ENCODE results near the gene UBAC1. TPM values are rescaled to one million over a fixed set of nuclear protein-coding genes. Genes with fewer than 3 reads are reported as not detected.
A peak's percentile ranks its signal among the peaks of the same experiment; 100 is the strongest.

UBAC1 gene
- total and polyA plus RNA-seq, 2 experiments from 2014 or later = 35.2 to 36.4 TPM

DNA sequence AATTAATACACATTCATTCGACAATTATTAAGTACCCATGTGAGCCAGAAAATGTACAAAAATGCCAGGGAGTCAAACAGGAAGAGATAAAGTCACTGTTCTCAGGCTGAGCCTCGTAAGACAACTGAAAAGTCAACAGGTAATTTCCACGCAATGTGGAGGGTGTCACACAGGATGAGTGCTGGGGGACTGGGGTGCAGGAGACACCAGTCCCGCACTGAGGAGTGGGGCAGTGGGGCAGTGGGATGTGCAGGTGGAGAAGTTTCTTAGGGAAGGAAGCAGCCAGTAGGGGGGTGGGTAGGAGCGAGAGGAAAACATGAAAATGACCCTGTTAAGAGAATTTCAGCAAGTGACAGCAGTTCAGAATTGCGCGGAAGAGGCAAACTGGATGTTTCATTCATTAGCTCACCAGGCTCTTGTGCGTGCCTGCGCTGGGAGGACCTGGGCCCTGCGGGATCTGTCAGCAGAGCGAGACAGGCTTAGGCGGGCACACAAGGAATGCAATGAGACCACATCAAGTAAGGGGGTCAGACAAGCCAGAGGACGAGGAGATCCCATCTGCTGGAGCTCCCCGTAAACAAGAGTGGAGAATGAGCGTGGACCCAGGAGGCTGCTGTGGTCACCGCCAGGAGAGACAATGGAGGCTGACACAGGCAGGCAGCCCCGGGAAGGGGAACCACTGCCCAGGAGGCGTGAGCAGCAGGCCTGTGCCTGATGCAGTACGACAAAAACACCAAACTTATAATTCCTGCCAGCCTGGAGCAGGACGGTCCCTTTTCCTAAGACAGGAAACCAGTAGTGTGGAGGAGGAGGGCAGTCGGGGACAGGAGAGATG, 74.8 kb downstream of the UBAC1 start:
- H3K27me3 ChIP-seq = no peaks in the 10 kb centered on the region
- 82% methylated on average over 21 of the region's 21 CpGs for WGBS (ENCODE audit: low lambda C conversion rate, missing lambda C conversion rate)
- DNase-seq (ENCODE audit: low spot score) = no peak
- H3K9me3 ChIP-seq (ENCODE audit: low read depth) = no peaks in the 10 kb centered on the region
- no peaks in the 10 kb centered on the region for H3K36me3 ChIP-seq (replicated peaks; ENCODE audit: insufficient read depth, low read depth)
- peaks cover 21% of the 10 kb centered on the region for H3K4me1 ChIP-seq (ENCODE audit: insufficient read depth)
- H2AFZ ChIP-seq = no peak overlapping the region
- no peak overlapping the region for H3K27ac ChIP-seq
- TF ChIP-seq, protein P1, sequence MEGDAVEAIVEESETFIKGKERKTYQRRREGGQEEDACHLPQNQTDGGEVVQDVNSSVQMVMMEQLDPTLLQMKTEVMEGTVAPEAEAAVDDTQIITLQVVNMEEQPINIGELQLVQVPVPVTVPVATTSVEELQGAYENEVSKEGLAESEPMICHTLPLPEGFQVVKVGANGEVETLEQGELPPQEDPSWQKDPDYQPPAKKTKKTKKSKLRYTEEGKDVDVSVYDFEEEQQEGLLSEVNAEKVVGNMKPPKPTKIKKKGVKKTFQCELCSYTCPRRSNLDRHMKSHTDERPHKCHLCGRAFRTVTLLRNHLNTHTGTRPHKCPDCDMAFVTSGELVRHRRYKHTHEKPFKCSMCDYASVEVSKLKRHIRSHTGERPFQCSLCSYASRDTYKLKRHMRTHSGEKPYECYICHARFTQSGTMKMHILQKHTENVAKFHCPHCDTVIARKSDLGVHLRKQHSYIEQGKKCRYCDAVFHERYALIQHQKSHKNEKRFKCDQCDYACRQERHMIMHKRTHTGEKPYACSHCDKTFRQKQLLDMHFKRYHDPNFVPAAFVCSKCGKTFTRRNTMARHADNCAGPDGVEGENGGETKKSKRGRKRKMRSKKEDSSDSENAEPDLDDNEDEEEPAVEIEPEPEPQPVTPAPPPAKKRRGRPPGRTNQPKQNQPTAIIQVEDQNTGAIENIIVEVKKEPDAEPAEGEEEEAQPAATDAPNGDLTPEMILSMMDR (IDR thresholded peaks at IDR 0.05; ENCODE audit: poor library complexity) = no peak
- TF ChIP-seq EZH2 (IDR thresholded peaks at IDR 0.05; ENCODE audit: borderline replicate concordance) = no peak
- TF ChIP-seq EZH2phosphoT487 (IDR thresholded peaks at IDR 0.05; ENCODE audit: low read depth, severe bottlenecking, unreplicated experiment) = no peak
- peaks cover 97% of the 10 kb centered on the region for H4K20me1 ChIP-seq (ENCODE audit: insufficient read depth, poor library complexity, severe bottlenecking)
- peaks cover 99% of the 10 kb centered on the region for H3K79me2 ChIP-seq
- no peaks in the 10 kb centered on the region for H3K9me2 ChIP-seq (replicated peaks; ENCODE audit: insufficient read depth)
- no peak overlapping the region for H3K4me3 ChIP-seq
- no peak overlapping the region for H3K4me2 ChIP-seq

DNA sequence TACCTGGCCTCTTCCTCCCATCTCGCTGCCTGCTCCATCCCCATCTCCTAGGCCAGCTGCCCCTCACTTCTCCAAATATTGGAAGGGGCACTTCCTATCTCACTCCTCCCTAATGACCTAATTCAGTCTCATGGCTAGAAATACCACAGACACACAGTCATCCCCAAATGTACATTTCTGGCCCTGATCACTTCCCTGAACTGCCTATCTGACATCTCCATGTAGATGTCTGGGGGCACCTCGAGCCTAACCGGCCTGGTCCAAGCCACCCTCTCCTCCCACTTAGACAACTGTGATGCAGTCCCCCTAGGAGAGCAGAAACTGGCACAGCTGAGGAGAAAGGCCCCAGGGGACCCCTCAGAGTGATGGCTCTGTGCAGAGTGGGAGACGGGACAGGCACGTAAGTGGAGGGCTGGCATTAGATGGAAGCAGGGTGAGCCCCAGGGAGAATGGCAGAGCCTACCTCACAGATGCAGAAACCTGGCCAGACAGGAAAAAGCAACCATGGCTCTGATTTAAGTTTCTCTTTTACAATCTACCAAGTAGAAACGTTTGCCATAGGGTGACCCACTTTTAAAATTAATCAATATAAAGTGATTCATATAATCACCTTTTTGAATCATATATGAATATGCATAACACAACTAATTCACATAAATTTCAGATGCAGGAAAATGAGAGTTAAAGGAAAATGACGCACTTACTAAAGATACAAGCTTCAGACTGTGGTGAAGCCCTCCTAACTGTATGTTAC, 75.9 kb downstream of the UBAC1 start:
- H2AFZ ChIP-seq = no peak overlapping the region
- 78% methylated on average over 7 of the region's 7 CpGs for WGBS (ENCODE audit: low lambda C conversion rate, missing lambda C conversion rate)
- no peak overlapping the region for H3K4me3 ChIP-seq
- H3K4me1 ChIP-seq (ENCODE audit: insufficient read depth) = peaks cover 10% of the 10 kb centered on the region
- no peak for TF ChIP-seq EZH2phosphoT487 (IDR thresholded peaks at IDR 0.05; ENCODE audit: low read depth, severe bottlenecking, unreplicated experiment)
- no peak for TF ChIP-seq EZH2 (IDR thresholded peaks at IDR 0.05; ENCODE audit: borderline replicate concordance)
- TF ChIP-seq, protein P1 (IDR thresholded peaks at IDR 0.05; ENCODE audit: poor library complexity) = no peak
- H3K79me2 ChIP-seq = peaks cover 99% of the 10 kb centered on the region
- H3K9me2 ChIP-seq (replicated peaks; ENCODE audit: insufficient read depth) = no peaks in the 10 kb centered on the region
- H3K27me3 ChIP-seq = no peaks in the 10 kb centered on the region
- H3K4me2 ChIP-seq = no peak overlapping the region
- H3K36me3 ChIP-seq (replicated peaks; ENCODE audit: insufficient read depth, low read depth) = no peaks in the 10 kb centered on the region
- no peak overlapping the region for H3K27ac ChIP-seq
- DNase-seq (ENCODE audit: low spot score) = no peak
- H3K9me3 ChIP-seq (ENCODE audit: low read depth) = no peaks in the 10 kb centered on the region
- peaks cover 92% of the 10 kb centered on the region for H4K20me1 ChIP-seq (ENCODE audit: insufficient read depth, poor library complexity, severe bottlenecking)

DNA sequence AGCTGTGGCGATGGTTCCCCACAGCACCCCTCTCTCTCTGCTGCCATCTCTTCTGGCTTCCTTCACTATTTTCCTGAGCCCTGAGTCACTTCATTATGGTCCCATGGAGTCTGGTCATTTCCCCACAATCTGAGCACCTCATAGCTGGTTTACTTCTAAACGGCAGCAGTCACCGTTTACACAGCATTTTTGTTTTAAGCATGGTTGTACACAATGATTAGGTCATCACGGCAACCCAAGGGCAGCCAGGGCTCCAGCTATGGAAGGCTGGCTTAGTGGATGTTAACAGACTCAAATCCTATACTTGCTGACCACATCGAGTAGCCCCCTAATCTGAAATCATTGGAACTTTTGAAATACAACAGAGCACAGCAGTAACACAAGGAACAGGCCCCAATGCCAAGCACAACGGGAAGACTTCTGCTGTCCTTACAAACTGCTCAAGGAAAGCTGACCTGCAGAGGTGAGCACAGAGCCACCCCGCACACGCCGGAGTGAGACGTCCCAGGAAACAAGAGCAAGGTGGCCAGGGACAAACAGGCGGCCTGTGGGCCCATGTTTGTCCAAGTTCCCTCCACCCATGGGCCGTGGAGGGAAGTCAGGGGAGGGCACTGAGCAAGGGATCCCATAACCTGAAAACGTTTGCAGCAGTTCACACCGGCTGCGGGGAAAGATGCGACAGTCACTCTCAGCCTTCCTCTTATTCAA, 76.7 kb downstream of the UBAC1 start:
- peaks cover 99% of the 10 kb centered on the region for H3K79me2 ChIP-seq
- H3K4me3 ChIP-seq = no peak overlapping the region
- TF ChIP-seq EZH2phosphoT487 (IDR thresholded peaks at IDR 0.05; ENCODE audit: low read depth, severe bottlenecking, unreplicated experiment) (no peak), EZH2 (IDR thresholded peaks at IDR 0.05; ENCODE audit: borderline replicate concordance) (no peak)
- TF ChIP-seq, protein P1 (IDR thresholded peaks at IDR 0.05; ENCODE audit: poor library complexity) = no peak
- H3K27me3 ChIP-seq = no peaks in the 10 kb centered on the region
- no peak overlapping the region for H2AFZ ChIP-seq
- no peaks in the 10 kb centered on the region for H3K36me3 ChIP-seq (replicated peaks; ENCODE audit: insufficient read depth, low read depth)
- H3K9me3 ChIP-seq (ENCODE audit: low read depth) = no peaks in the 10 kb centered on the region
- peaks cover 5% of the 10 kb centered on the region for H3K4me1 ChIP-seq (ENCODE audit: insufficient read depth)
- H3K4me2 ChIP-seq = no peak overlapping the region
- peak overlapping the region; percentile 3 for H3K27ac ChIP-seq
- 67% methylated on average over 16 of the region's 16 CpGs for WGBS (ENCODE audit: low lambda C conversion rate, missing lambda C conversion rate)
- peaks cover 92% of the 10 kb centered on the region for H4K20me1 ChIP-seq (ENCODE audit: insufficient read depth, poor library complexity, severe bottlenecking)
- H3K9me2 ChIP-seq (replicated peaks; ENCODE audit: insufficient read depth) = no peaks in the 10 kb centered on the region
- DNase-seq (ENCODE audit: low spot score) = peak; percentile 46

Data from hepatocyte (in vitro differentiated cells).